NCI-H2171 treated with DMSO at 0.1 percent for 48 hours (cell line): ENCODE data around the gene ATP6V1A.
"Not testable (repeated sequence)": the region's sequence is repeated elsewhere in the genome, so short reads cannot be mapped to it uniquely, and the experiment has no call there.

Experiments
- DNase-seq: peaks from one replicate; lab custom pipeline; 2025; lab: John Stamatoyannopoulos, UW

ATP6V1A gene

GRCh38 chr3:113829576-113830354 lies 82.9 kb downstream of the ATP6V1A start:
- DNase-seq: no peak

- DNase-seq: no peak
Observed at GRCh38 chr3:113831103-113831355, 84.2 kb downstream of the ATP6V1A start.

GRCh38 chr3:113832477-113833164 lies 85.8 kb downstream of the ATP6V1A start:
- no peak for DNase-seq

GRCh38 chr3:113834983-113835382 lies 88.1 kb downstream of the ATP6V1A start:
- no peak for DNase-seq

- peak; percentile 96 for DNase-seq
Observed at GRCh38 chr3:113838631-113839209, 91.9 kb downstream of the ATP6V1A start, which contains the start of gene GRAMD1C. Gene GRAMD1C, plus strand, starts transcription at chr3:113838788. Its CDS starts 122 bp downstream, at chr3:113838910.

- no peak for DNase-seq
Observed at GRCh38 chr3:113839551-113839950, 92.7 kb downstream of the ATP6V1A start.

GRCh38 chr3:113844622-113845222 lies 97.9 kb downstream of the ATP6V1A start:
- DNase-seq: peak; percentile 90

GRCh38 chr3:113847247-113847646 lies 100.4 kb downstream of the ATP6V1A start:
- no peak for DNase-seq

- DNase-seq: no peak
Observed at GRCh38 chr3:113847664-113848461, 101.0 kb downstream of the ATP6V1A start.

- DNase-seq: not testable (repeated sequence)
Observed at GRCh38 chr3:113849071-113849470, 102.2 kb downstream of the ATP6V1A start.

GRCh38 chr3:113849841-113850240 lies 103.0 kb downstream of the ATP6V1A start:
- not testable (repeated sequence) for DNase-seq

GRCh38 chr3:113850391-113850790 lies 103.6 kb downstream of the ATP6V1A start:
- DNase-seq: not testable (repeated sequence)

- no peak for DNase-seq
Observed at GRCh38 chr3:113852506-113852905, 105.7 kb downstream of the ATP6V1A start.
